Measurements from ENCODE around the gene TMOD3.

DNA sequence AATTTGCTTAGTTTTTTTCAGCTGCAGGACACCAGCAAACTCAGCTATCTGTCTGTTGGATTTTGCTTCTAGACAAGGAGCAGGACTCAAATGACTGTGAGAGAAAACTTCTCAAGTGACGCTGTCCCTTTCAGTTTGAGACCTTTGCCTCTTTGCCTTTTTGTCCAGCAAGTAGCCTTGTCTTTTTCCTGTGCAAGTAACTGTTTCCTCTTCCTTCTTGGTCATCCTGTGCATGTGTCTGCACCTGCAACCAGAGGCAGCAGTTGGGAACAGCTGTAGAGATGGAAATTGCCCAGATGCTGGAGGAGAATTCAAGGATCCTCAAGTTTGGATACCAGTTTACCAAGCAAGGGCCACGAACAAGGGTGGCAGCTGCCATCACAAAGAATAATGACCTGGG, 23.3 kb upstream of the TMOD3 start:
- TF ChIP-seq POLR2A (IDR thresholded peaks at IDR 0.05; ENCODE audit: low read depth, low read length) (no peak), CTCF (IDR thresholded peaks at IDR 0.05; ENCODE audit: extremely low read depth in 1 of 2, insufficient read depth in 1 of 2, low read depth in 1 of 2, low read length in 2 of 2) (no peak), POLR2AphosphoS5 (IDR thresholded peaks at IDR 0.05; ENCODE audit: insufficient read depth, low read depth, low read length) (no peak), MYC (IDR thresholded peaks at IDR 0.05; ENCODE audit: low read depth, low read length) (no peak), EZH2 (IDR thresholded peaks at IDR 0.05; ENCODE audit: borderline replicate concordance, low read depth, low read length, severe bottlenecking) (no peak), GATA2 (IDR thresholded peaks at IDR 0.05; ENCODE audit: insufficient read depth, insufficient read length, low read depth, low read length) (no peak), JUN (IDR thresholded peaks at IDR 0.05; ENCODE audit: borderline replicate concordance, insufficient read depth, insufficient read length, low read depth) (no peak)
- TF ChIP-seq, protein P1, sequence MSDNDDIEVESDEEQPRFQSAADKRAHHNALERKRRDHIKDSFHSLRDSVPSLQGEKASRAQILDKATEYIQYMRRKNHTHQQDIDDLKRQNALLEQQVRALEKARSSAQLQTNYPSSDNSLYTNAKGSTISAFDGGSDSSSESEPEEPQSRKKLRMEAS (IDR thresholded peaks at IDR 0.05; ENCODE audit: insufficient read depth, insufficient read length): no peak
